Daoy (cell line): ENCODE data around the gene GORASP2. TPM values are rescaled to one million over a fixed set of nuclear protein-coding genes. Genes with fewer than 3 reads are reported as not detected.

ENCODE experiments used
- DNase-seq: peaks from one replicate; pipeline ENCODE4 v3.0.0-alpha.2; 2015; ENCODE audit warnings: low read depth
- total RNA-seq: library from RNA; depleted of rRNA; stranded (reverse); fragments of >200 nt; shearing (Covaris generic); gene quantifications from 2 replicates; pipeline ENCODE4 v1.2.3, GENCODE V29; 2014

GORASP2 gene
- total RNA-seq, 1 experiment from 2014 or later = 43.3 TPM

DNA sequence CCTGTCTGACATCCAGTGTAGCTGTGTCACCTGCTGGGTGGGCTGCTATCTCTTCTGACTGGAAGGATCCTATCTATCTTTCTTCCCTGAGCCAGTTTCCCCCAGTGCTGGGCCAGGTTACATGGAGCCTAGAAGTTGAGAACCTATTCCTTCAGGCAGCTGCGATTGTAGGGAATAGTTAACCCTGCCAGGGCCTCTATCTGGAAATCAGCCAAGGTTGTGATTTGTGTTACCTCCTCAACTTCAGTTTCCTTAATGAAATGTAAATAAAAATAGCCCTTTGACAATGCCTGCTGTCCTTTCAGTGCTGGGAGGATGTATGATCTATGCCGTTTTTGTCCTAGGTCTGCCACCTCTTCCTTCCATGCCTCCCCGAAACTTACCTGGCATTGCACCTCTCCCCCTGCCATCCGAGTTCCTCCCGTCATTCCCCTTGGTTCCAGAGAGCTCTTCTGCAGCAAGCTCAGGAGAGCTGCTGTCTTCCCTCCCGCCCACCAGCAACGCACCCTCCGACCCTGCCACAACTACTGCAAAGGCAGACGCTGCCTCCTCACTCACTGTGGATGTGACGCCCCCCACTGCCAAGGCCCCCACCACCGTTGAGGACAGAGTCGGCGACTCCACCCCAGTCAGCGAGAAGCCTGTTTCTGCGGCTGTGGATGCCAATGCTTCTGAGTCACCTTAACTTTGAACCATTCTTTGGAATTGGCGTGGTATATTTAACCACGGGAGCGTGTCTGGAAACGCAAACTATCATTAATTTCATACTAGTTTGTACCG is 36.6 kb downstream of the GORASP2 start:
- no peak for DNase-seq

DNA sequence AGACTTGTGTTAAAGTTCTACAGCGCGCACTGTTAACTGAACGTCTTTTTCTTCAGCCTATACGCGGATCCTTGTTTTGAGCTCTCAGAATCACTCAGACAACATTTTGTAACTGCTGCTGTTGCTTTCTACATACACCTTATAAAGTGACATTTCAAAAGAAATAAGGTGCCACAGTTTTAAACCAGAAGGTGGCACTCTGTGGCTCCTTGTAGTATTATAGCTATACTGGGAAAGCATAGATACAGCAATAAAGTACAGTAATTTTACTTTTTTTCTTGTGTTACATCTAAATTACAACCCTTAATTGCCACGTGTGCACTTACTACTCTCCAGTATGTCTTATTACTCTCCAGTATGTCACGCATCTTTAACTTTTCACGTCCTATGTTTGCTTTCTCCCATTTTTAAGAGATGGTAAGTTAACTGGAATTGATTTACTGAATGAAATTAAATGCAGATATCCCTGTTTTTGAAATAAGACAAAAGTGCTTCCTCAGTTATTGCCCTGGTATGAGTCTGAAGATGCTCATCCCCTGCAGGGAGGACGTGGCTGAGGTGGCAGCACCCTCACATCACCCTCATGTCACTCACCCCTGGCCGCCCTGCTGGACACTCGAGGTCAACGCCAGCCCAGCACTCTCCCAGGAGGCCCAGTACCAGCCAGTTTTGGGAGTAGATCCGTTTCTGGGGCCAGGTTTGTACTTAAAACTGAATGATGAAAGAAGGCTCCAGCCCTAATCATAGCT is 37.8 kb downstream of the GORASP2 start:
- no peak for DNase-seq

DNA sequence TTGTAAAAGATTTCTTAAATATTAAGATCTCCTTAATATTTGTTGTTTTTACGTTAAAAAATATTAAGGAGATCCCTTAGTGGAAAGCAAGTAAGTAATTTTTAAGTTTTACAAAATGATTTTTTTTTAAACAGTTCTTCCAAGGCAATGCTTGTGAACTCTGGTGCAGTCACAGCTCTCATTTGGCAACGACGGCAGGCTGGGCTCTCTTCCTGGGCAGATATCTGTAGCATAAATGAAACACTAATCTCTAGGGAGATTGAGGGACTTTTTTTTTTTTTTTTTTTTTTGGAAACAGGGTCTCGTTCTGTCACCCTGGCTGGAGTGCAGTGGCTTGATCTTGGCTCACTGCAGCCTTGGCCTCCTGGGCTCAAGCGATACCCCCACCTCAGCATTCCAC is 38.5 kb downstream of the GORASP2 start:
- DNase-seq = no peak

DNA sequence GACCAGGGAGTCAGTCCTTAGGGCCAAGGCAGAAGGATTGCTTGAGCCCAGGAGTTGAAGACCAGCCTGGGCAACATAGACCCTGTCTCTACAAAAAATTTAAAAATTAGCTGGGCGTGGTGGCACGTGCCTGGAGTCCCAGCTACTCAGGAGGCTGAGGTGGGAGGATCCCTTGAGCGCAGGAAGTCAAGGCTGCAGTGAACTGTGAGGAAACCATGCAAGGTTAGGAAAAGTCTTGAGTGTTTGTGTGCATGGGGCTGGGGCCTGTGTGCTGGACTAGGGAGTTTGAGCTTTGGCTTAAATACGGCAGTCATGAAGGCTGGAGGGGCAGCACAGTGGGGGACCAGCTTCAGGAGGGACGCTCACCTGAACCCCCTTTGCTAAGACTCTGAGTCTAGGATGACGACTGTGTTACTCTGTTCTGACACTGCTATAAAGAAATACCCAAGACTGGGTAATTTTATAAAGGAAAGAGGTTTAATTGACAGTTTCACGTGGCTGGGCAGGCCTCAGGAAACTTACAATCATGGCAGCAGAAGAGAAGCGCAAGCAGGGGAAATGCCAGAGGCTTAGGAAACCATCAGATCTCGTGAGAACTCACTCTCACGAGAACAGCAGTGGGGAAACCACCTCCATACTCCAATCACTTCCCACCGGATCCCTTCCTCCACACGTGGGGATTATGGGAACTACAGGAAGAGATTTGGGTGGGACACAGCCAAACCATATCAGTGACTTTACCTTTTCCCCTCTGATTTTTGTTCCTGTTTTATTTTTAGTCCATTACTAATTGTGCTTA is 39.4 kb downstream of the GORASP2 start:
- DNase-seq = no peak

DNA sequence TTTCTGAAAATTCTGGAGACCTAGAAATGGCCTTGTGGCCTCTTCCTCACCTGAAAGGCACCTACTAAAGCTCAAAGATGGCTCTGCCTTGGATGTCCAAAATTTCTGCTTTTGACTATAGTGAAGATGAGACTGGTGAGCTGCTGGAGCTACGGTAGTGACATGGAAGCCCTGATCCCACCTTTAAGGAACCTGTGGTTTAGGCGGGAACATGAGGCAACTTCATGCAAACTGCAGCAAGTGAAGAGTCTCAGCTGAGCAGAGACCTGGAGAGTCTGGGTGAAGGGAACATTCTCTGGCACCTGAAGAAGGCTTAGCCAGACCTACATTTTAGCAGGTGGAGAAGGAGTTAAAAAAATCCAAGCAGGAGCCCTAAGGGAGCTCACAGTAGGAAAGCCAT is 40.0 kb downstream of the GORASP2 start:
- no peak for DNase-seq

DNA sequence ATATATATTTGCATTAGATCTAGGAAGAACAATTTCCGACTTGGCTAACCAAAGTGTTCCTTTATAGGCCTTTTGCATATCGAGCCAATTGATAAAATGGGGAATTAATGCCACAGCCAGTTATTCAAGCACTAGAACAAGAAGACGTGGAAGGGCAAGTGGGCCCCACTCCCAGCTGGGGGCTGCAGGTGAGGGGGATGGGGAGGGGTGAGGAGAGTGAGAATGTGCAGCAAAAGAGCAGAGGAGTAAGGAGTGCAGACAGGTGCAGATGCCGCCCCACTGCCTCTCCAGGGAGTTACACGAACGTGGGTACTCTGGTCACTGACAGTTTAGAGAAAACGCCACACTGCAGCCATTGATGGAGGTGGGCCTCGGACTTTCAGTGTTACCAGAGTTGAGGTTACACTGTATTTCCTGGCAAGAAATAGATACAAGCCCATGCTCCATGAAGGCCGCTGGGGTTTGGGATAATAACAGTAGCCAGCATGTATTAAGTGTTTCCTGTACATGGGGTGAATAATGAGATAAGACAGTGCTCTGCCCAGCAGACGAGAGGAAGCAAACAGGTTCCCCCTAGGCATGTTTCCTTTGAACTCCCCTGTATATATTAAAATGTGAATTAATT is 40.9 kb downstream of the GORASP2 start:
- DNase-seq = no peak

DNA sequence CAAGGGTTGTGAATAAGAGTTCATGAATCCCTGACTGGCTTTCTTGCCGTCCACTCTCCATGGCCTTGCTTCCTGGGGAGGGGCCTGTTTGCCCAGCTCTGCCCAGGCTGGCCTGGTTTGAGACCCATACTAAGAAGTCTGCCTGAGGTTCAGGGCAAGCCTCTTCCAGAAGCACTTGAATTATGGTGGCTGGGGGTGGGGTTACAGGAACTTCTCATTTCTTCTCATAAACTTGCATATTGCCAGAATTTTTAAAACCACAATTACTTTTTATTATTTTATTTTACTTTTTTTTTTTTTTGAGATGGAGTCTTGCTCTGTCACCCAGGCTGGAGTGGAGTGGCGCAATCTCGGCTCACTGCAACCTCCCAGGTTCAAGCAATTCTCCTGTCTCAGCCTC is 42.0 kb downstream of the GORASP2 start:
- no peak for DNase-seq

DNA sequence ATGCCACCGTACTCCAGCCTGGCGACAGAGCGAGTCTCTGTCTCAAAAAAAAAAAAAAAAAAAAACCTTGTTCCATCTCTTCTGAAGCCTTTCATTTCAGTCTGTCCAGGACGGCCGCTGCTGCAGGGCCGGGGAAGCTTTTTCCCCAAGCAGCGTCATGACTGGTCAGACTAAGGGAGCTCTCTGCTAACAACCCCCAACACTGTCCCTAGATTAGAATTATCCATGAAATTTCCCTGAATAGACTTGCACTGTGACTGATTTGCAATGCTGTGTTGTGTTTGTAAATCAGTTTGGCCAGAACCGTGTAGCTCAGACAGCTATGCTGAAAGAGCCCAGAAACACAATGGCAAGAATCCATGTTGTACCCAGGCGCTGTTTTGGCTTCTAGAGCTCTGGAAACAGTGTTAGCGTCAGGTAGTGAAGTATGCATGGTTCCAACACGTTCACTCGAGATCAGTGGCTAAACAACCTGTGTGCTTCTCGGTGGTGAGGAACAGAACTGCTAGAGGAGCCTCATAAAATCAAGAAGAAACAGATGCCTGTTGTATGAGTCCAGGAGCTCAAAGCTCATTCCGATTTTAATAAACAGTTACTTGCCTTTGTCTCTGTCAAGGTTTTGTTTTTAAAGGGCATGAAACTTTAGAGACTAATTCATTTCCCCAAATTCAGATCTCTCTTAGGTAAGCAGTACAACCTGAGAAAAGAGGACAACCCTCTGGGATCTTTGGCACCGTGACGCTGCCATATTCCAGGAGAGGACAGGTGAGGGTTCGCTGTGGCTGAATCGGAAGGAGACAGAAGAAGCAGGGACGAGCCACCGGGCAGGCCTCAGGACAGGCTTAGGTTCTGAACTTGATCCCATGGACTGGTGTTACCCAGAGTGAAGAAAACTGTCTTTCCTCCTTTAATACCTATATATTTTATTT is 43.5 kb downstream of the GORASP2 start:
- no peak for DNase-seq

DNA sequence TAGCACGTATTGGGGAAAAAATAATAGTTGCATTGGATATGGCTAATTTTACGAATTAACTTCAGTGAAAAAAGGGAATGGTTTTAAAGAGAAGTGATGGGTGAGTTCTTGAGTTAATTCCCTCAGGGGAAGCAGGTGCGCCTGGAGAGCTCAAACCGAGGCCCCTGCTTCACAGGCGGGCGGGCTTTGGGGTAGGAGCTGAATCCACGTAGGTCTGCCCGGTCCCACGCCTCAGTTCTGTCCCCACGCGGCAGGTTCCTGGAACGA is 44.1 kb downstream of the GORASP2 start:
- DNase-seq = no peak

DNA sequence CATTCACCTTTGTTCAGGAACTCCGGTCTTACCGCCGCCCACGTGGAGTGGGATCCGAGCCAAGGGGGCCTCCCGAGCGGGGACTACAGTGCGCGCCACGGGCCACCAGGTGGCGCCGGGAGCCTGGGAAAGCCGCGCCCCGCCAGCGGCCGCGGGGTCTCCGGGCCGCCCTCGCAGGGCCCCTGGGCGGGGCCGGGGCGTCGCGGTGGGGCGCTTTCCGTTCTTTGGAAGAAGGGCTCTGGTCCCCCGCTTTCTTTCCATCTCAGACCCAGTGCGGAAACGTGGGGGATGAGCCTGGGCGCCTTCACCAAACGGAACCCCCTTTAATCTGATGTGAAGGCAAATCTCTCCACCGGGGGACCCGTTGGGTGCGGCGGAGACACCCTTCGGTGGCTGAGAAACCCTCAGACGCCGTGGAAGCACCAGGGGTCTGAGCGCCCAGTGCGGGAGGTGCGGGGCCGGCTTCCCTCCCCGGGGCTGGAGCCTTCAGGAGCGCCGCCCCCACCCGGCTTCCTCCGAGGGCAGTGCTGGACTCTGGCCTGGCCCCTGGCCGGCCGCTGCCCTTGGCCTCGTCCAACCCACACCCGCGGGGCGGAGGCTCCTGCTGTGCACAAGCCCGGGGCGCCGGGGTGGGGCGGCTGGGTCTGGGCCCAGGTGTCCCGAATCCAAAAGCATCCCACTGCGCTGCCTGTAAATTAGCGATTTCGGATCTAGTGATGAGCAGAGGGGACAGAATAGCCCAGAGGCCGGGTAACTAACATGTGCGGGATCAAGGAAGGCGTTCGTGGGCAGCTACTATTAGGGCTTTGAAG is 44.6 kb downstream of the GORASP2 start:
- peak; percentile 89 for DNase-seq

DNA sequence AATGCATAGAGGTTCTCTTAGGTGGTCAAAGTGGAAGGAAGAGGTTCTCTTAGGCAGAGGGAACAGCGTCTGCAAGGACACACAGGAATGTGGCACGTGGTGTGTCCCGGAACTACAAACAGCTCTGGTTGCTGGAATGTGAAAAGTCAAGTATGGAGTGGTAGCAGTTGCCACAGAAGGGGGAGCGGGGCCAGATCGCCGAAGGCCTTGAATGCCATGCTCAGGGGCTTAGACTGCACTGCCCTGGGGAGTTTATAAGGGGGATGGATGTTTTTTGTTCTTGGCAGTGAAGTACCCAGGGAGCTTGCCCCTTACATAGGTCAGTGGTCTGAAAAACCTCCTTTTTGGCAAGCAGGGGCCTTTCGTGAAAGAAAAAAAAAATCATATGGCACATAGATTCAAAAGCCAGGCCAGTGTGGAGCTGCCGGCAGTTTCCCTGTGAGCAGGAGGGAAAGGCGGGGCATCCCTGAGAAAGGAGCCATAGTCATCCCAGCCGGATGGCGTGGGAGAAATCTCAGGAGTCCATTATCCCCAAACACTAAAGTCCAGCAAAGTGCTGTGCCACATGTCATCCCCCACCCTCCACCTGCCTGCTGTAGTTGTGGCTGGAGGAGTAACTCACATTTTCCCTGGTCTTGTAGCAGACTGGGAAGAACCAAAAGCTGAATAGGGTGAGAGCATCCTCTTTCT is 45.4 kb downstream of the GORASP2 start:
- peak; percentile 21 for DNase-seq

DNA sequence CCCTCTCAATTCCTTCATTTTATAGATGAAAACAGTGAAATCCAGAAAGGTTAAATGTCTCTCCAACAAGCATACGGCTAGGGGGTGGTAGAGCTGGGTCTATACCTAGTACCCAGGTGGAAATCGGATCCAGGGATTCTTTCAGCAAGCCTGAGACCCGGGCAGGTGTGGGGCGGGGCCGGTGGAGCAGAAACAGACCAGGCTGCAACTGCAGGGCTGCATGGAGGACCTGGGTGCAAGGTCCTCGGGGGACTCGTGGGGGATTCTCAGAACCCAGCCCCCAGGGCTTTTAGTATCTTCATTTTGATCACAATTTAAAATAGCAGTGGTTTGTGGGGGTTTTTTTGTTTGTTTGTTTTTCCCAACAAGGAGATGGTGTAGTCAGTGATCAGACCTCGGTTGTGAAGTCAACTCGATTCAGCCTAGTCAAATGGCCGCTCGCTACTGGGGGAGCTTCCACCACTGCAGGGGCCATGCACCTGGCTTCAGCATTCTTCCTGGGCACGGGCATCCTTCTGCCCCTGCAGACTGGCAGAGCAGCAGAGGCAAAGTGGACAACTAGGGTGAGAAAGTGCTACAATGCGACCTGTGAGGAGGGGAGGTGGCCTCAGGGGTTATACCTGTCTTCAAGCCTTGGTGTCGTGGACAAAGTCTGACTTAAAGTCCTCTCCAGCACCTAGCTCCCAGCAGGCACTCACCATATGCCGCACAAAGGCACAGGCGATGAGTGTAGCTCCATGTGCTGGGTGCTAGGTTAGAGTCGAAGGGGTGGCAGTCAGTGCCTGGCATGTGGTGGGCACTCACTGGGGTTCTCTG is 46.3 kb downstream of the GORASP2 start:
- DNase-seq = no peak

DNA sequence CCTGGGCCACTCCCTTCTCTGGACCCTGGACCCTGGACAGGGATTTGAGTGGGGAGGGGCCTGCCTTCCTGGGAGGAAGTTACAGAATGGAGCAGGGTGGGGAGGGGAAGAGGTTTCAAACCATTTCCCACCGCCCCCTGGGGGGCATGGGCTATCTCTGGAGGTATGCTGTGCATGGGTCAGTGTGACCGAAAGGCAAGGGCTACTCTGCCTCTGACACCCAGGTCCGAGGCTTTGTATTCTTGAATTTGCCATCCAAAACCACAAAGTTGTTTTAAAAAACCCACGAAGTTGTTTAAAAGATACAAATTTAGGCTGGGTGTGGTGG is 46.9 kb downstream of the GORASP2 start:
- no peak for DNase-seq

DNA sequence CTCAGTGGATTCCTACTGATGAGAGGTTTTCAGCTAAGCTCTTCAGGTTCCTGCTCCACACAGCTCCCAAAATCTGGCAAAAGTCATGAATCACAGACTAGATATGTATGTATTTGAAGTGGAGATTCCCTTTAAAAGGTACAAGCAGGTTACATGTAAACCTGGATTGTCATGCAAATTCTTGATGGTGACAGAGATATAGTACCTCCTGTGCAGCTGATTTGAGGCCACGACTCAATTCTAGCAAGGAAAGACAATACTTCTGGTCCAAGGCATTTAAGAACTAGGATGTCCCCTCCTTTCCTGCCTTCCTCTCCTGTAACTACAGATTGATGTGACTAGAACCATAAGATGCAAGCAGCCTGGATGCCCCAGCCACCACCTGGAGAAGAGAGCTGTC is 55.0 kb downstream of the GORASP2 start:
- no peak for DNase-seq

DNA sequence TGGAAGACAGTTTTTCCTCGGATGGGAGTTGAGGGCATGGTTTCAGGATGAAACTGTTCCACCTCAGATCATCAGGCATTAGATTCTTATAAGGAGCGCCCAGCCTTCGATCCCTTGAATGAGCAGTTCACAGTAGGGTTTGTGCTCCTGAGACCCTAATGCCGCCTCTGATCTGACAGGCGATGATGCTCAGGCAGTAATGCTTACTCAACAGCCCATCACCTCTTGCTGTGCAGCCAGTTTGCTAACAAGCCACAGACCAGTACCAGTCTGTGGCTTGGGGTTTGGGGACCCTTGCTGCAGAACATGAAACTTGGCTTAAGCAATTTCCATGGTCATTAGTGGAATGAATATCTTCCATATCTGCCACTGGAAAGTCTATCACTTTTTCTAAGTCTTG is 56.4 kb downstream of the GORASP2 start:
- DNase-seq = no peak

DNA sequence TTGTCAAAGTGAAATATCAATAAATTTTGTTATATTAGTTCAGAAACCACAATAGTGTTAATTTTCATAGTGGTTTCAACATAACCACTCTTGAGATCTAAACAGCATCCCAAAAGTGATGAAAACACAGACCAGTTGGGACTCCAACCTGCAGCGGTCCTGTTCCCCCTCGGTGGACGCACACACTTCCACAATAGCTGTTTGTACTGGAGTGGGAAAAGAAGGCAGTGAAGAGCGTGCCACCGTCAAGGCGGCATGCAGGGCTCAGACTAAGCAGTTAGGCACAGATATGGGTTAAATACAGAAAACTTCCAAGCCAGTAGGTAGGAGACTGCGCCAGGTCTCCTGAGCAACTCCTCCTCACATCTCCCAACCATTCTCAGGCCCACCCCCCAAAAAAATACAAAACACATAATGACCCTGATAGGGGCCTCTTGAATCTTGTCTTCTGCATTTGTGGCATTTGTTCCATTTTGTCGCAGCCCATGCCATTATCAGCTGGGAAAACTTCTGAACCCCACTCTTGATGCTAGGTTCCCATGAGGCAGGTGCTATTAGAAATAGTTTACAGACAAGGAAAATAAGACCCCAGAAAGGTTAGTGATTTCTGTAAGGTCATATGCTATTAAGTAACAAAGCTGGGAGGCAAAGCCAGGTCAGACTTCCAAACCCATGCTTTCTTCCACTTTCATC is 57.7 kb downstream of the GORASP2 start:
- no peak for DNase-seq

DNA sequence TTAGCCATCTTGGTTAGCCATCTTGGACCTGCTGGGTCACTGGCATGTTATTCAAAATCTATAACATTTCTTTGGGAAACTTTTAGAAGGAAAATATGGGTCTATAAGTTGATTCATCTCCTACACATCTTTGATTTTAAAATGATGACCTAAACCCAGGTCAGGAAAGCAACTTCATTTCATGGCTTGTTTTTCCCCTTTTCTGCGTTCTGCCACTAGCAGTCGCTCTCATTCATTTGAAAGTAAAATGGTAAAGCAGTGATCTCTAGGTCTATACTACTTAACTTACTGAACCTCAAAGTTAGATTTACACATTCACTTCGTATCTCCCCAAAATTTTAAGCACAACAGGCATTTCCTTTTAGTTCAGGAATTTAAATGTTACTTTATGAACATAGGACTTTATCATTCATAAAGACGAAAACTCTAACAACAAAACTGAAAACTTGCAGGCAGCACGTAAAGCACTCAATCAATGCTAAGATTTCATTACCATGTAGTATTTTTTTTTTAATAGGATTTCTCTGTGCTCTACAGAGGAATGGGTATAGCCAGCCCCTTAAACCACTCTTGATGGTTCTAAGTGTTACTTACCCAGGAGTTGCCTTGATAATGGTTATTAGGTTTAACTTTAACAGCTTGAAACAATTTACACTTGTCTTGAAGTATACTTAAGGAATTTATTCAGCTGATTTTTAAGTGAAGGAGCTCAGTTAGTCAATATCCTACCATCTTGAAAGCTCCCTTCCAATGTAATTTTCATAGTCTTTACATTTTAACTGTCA is 62.5 kb downstream of the GORASP2 start:
- no peak for DNase-seq

DNA sequence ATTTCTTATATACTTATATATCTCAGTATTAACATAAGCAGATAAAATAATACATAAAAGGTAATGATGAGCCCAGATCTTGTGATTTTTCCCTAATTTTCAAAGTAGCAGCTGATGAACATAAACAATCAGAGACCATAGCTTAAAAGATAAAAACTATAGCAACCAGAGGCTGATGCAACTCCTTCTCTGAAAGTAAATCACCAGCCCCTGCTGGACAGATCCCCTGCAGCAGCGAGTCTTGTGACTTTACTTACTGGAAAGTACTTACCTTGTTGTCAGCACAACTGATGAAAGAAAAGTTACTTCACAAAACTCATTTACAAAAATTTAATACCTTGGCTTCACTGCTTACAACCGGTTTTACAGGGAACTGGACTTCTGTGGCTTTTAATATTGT is 67.3 kb downstream of the GORASP2 start:
- no peak for DNase-seq
